DMS114 treated with DMSO at 0.1 percent for 48 hours (cell line): ENCODE measurements around the gene ARPP19.
"Not testable (repeated sequence)": the region's sequence is repeated elsewhere in the genome, so short reads cannot be mapped to it uniquely, and the experiment has no call there.

ENCODE experiments used
- DNase-seq: peaks from one replicate; lab custom pipeline; 2025; ENCODE audit not compliant: unreplicated experiment; lab: John Stamatoyannopoulos, UW

Gene ARPP19

GRCh38 chr15:52551762-52552161, 17.1 kb downstream of the ARPP19 start:
- DNase-seq: no peak

DNA sequence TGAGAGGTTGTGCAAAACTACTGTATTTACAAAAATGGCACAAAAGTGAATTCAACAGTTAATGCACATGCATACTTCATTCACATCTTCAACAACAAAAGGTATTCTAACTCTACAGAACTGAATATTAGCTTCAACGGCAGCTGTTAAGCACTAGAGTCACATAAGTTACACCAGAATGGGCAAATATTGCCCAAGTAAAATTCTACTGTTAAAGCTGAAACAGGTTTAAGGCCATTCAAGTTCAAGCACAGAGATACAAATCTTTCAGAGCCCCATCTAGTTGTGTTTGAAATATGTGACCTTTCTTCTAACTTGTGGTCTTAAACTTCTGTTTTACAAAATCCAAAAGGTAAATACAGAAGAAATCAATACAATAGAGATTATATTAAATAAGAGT, 17.6 kb downstream of the ARPP19 start:
- DNase-seq: not testable (repeated sequence)

- no peak for DNase-seq
Measured at GRCh38 chr15:52546031-52546751, 22.6 kb downstream of the ARPP19 start.

- no peak for DNase-seq
Measured at GRCh38 chr15:52540374-52541012, 28.3 kb downstream of the ARPP19 start.

DNA sequence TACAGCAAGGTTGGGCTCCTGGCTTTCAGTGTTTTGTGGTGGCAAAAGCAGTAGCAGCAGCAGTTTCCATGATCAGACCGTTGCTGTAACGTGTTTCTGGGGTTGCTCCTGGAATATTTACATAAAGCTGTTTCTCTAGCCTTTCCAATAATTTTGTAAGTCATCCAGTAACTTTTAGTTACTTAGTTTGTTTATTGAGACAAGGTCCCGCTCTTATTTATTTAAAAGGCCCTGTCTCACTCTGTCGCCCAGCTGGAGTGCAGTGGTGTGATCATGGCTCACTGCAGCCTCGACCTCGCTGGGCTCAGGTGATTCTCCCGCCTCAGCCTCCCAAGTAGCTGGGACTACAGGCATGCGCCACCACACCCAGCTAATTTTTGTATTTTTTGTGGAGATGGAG, 31.4 kb downstream of the ARPP19 start:
- no peak for DNase-seq

GRCh38 chr15:52532427-52532826, 36.4 kb downstream of the ARPP19 start:
- DNase-seq: no peak

DNA sequence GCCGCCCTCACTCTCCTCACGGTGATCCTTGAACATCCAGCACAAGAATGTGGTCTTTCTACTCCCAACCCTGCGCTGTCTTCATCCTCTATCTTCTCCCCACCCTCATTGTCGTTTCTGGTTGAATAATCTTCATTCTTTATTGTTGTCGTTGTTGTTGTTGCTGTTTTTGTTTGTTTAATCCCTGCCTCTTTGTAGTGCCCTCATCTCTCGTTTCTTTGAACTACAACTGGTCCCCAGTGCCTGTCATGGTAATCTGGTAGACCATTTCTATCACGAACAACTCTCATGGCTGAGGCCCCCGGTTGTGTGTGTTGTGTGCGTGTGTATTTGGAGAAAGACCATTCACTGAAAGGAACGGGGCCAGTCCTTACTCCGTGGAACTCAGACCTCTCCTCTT, 38.9 kb downstream of the ARPP19 start:
- no peak for DNase-seq

GRCh38 chr15:52529341-52529924, 39.4 kb downstream of the ARPP19 start:
- no peak for DNase-seq

- DNase-seq: peak; percentile 46
Measured at GRCh38 chr15:52528564-52529340, 40.1 kb downstream of the ARPP19 start, which contains the start of gene MYO5A. Gene MYO5A (minus strand): TSS chr15:52528880. CDS start chr15:52528806, 74 bp downstream.

- DNase-seq: no peak
Measured at GRCh38 chr15:52527911-52528563, 40.8 kb downstream of the ARPP19 start.

- no peak for DNase-seq
Measured at GRCh38 chr15:52527196-52527910, 41.5 kb downstream of the ARPP19 start.

DNA sequence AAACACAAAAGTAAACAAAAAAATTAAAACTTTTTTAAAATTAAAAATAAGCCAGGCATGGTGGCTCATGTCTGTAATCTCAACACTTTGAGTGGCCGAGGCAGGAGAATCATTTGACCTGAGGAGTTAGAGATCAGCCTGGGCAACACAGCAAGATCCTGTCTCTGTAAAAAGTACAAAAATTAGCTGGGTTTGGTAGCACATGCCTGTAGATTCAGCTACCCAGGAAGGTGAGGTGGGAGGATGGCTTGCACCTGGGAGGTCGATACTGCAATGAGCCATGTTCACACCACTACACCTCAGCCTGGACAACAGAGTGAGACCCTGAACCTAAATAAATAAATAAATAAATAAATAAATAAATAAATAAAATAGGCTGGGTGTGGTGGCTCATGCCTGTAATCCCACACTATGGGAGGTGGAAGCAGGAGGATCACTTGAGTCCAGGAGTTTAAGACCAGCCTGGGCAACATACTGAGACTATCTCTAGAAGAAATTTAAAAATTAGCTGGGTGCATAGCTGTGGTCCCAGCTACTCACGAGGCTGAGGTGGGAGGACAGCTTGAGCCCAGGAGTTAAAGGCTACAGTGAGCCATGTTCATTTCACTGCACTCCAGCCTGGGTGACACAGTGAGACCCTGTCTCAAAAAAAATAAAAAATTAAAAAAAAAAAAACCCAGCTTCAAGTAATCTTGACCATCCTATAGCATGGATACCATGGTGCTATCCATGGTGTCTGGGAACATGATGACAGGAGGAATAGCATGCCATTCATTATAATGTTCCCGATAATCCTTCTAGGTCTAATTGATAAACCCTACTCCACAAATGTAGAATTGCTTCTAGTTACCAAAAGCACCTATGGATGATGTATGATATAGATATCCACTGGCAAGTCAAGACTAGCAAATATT, 44.4 kb downstream of the ARPP19 start:
- no peak for DNase-seq

GRCh38 chr15:52523647-52524046, 45.2 kb downstream of the ARPP19 start:
- no peak for DNase-seq

GRCh38 chr15:52523192-52523591, 45.6 kb downstream of the ARPP19 start:
- no peak for DNase-seq

DNA sequence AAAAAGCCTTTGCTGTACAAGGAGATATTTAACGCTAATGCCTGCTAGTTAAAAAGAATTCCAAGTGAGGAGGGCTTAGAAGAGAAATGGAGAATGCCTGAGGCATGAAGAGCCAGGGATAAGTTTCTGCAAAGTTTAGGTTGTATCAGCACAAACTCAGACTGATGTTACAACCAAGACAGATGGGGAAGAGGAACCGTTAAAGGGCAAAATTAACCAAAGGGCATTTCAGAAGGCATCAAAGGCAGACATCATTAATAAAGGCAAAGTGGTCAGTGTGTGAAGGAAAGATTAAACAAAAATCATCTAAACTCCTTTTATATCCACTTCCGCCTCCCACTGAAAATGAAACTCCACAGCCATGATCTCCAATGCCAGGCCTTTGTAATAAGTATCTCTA, 47.1 kb downstream of the ARPP19 start:
- no peak for DNase-seq

DNA sequence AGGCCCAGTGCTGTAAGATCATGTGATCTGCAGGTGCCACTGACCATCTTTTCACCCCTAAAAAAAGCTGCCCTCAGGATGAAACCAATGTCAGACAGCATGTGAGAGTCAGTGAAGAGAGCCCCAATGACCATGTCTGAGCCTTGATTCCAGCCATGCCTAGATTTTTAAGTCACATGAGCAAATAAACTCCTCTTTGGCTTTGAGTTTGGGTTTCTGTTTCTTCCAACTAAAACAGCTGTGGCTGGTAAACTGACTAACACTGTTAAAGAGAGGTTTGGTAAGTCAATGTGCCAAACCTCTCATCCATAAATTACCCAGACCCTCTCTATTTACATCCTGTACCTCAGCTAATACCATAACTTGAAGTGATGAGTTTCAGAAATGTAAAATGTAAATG, 48.4 kb downstream of the ARPP19 start:
- DNase-seq: no peak

- DNase-seq: no peak
Measured at GRCh38 chr15:52518487-52519371, 50.1 kb downstream of the ARPP19 start.

GRCh38 chr15:52517014-52517413, 51.8 kb downstream of the ARPP19 start:
- no peak for DNase-seq
